ENCODE results near the gene TLX2. TPM values are rescaled to one million over a fixed set of nuclear protein-coding genes. Genes with fewer than 3 reads are reported as not detected.
A peak's percentile ranks its signal among the peaks of the same experiment; 100 is the strongest.

TLX2 gene
- total and polyA plus RNA-seq, 2 of the 13 experiments (the other 11 are each of a cell fraction or from before 2014, with no cell fraction given), result 0.05 to 0.20 TPM

- TF ChIP-seq HBP1 (CRISPR knock-in tag; IDR thresholded peaks at IDR 0.05; ENCODE audit: low read depth) (no peak; the same call in 1 of the 2 replicates), FOXA3 (CRISPR knock-in tag; IDR thresholded peaks at IDR 0.05) (peak; percentile 73), RCOR2 (CRISPR knock-in tag; IDR thresholded peaks at IDR 0.05) (peak; percentile 71), SOX13 (IDR thresholded peaks at IDR 0.05) (no peak), SOX13 (CRISPR knock-in tag; conservative IDR thresholded peaks at IDR 0.05 in 1 of 2, IDR thresholded peaks at IDR 0.05 in 1 of 2) (peak in 1 of 2 experiments; percentile 75; a peak in 2 of 4 replicates), KLF9 (CRISPR knock-in tag; IDR thresholded peaks at IDR 0.05; ENCODE audit: low read depth) (peak; percentile 47; the same call in 1 of the 2 replicates), NFATC3 (CRISPR knock-in tag; IDR thresholded peaks at IDR 0.05) (no peak), ZKSCAN8 (CRISPR knock-in tag; IDR thresholded peaks at IDR 0.05; ENCODE audit: borderline replicate concordance) (peak; percentile 60; the same call in 1 of the 2 replicates), GATA4 (IDR thresholded peaks at IDR 0.05; ENCODE audit: borderline replicate concordance, low read depth) (peak; percentile 82), PRDM15 (CRISPR knock-in tag; IDR thresholded peaks at IDR 0.05) (0 out of 2 replicates have a peak, but pooled peaks have one; percentile 22), BCL3 (CRISPR knock-in tag; IDR thresholded peaks at IDR 0.05) (0 out of 2 replicates have a peak, but pooled peaks have one; percentile 21), HOXA3 (CRISPR knock-in tag; IDR thresholded peaks at IDR 0.05) (peak; percentile 73; the same call in 1 of the 2 replicates), TFDP2 (CRISPR knock-in tag; IDR thresholded peaks at IDR 0.05) (no peak), RARA (CRISPR knock-in tag; IDR thresholded peaks at IDR 0.05) (peak; percentile 100), AHDC1 (CRISPR knock-in tag; IDR thresholded peaks at IDR 0.05; ENCODE audit: borderline replicate concordance) (peak; percentile 55; the same call in 1 of the 2 replicates)
These were observed 12.0 kb upstream of the TLX2 start (continued) for GRCh38 chr2:74502147-74502719.

Data from HepG2 (cell line).